Gastroesophageal sphincter (tissue), 3 donors: ENCODE measurements around the gene NOC2L.

Experiments
- CTCF ChIP-seq, 4 experiments: fragments of 200-600 bp in 2 of 4; fragments of 450-650 bp in 2 of 4; sonication (generic) in 1 of 4; IDR thresholded peaks; one replicate each; pipeline ENCODE4 v1.5.1; 2017 to 2019; ENCODE audit warnings: antibody characterized with exemption in 4 of 4, mild to moderate bottlenecking in 2 of 4, moderate library complexity in 2 of 4
- POLR2AphosphoS5 ChIP-seq: sonication (generic); formaldehyde crosslinking; IDR thresholded peaks from one replicate; pipeline ENCODE4 v1.6.1; 2017; ENCODE audit warnings: antibody characterized with exemption

DNA sequence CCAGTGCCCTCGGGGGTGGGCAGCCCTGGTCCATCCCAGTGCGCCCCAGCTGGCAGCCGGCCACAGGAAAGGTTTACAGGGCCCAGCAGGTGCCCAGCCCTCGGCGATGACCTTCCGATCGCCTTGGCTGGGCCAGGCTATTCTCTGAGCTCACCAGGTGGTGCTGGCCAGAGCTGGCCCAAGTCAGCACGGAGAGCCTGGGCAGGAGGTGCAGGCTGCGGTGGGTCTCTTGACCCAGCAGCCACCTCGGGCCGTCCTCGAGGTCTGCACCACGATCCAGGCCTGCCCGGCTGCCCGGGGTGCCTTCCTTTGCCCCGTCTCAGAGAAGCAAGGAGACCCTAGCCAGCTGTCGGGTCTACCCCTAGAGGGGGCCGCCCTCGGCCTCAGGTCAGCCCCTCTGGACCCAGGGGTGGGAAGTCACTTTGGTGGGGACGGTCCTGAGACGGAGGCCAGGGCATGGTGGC lies 22.5 kb upstream of the NOC2L start:
- no peak for TF ChIP-seq CTCF (IDR thresholded peaks at IDR 0.05)
- TF ChIP-seq POLR2AphosphoS5: no peak
